Body of pancreas (tissue), 4 donors: Measurements from ENCODE around the gene PNMT.
A peak's percentile ranks its signal among the peaks of the same experiment; 100 is the strongest.

Experiments
- POLR2A ChIP-seq, 3 donors: fragments of 450-650 bp; IDR thresholded peaks; one replicate each; pipeline ENCODE4 v1.6.1; 2016; ENCODE audit warnings: antibody characterized with exemption in 3 of 3, mild to moderate bottlenecking in 2 of 3
- TF ChIP-seq, protein P1 (sequence below), 7 experiments: fragments of 450-650 bp in 4 of 7; fragments of 200-600 bp in 3 of 7; sonication (generic) in 3 of 7; IDR thresholded peaks; one replicate each; pipeline ENCODE4 v1.5.1; 2016 to 2019; ENCODE audit warnings: antibody characterized with exemption in 7 of 7

DNA sequence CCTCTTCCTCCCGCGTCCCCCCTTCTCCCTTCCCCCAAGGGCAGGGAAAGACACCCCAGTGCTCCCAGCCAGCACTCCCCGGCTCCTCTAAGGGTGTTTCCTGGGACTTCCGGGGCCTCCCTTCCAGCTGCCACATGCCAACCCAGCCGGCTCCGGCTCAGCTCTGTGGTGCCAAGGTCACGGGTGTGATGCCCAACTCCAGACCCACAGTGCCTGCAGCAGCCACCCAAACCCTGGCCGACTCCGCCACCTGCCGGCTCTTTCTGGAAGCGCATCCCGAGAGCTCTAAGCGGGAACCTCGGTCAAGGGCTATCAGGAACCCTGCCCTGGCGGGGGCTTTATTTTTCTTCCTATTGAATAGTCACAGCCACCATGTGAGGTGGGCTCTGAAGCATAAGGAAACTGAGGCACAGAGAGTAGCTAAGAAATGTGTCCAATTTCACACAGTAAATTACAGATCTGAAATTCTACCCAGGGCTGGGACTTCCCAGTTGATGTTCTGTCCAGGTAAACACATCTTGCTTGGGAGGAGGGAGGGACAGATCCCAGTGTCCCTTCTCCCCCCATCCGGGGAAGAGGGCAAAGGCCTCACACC, 44.8 kb upstream of the PNMT start:
- peak in 1 of 3 donors; percentile 17 for TF ChIP-seq POLR2A (IDR thresholded peaks at IDR 0.05)
- TF ChIP-seq, protein P1, sequence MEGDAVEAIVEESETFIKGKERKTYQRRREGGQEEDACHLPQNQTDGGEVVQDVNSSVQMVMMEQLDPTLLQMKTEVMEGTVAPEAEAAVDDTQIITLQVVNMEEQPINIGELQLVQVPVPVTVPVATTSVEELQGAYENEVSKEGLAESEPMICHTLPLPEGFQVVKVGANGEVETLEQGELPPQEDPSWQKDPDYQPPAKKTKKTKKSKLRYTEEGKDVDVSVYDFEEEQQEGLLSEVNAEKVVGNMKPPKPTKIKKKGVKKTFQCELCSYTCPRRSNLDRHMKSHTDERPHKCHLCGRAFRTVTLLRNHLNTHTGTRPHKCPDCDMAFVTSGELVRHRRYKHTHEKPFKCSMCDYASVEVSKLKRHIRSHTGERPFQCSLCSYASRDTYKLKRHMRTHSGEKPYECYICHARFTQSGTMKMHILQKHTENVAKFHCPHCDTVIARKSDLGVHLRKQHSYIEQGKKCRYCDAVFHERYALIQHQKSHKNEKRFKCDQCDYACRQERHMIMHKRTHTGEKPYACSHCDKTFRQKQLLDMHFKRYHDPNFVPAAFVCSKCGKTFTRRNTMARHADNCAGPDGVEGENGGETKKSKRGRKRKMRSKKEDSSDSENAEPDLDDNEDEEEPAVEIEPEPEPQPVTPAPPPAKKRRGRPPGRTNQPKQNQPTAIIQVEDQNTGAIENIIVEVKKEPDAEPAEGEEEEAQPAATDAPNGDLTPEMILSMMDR (IDR thresholded peaks at IDR 0.05): peak; percentile 89 to 97 (median 95)
